HG03159 (cell line): ENCODE results near the gene CINP.
"Not testable (repeated sequence)": the region's sequence is repeated elsewhere in the genome, so short reads cannot be mapped to it uniquely, and the experiment has no call there.

Source experiments
- ATAC-seq: cut with Tn5 transposase; IDR thresholded peaks from one replicate; pipeline ENCODE4 v1.9.1; 2021; ENCODE audit warnings: mild to moderate bottlenecking, moderate library complexity; ENCODE audit not compliant: unreplicated experiment

CINP gene

DNA sequence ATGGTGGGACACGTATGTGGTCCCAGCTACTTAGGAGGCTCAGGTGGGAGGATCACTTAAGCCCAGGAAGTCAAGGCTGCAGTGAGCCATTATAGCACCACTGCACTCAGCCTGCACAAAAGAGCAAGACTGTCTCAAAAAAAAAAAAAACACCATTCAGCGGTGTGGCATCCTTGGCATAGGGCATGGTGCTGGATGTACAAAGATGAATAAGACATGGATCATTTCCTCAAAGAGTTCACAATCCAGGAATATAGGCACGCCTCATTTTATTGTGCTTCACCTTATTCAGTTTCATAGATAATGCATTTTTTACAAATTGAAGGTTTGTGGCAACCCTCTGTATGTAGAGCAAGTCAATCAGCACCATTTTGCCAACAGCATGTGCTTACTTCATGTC, 6.4 kb downstream of the CINP start:
- no peak for ATAC-seq

DNA sequence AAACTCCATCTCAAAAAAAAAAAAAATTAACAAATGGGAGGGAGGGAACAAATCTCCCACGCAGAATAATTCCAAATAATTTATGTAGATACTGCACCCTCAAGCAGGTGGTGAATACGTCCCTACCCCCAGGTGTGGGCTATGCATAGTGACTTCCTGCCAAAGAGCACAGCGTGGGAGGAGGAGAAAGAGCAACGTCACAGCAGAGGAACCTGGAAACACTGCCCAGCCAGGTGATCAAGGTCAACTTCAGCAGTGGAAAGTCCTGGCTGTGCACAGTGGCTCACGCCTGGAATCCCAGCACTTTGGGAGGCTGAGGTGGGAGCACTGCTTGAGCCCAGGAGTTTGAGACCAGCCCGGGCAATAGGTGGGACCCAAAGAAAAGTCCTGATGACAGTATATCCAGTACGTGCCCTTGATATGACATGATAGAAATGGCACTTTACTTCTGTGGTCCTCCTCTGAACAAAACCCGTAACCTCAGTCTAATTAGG, 9.5 kb downstream of the CINP start:
- ATAC-seq, result no peak

DNA sequence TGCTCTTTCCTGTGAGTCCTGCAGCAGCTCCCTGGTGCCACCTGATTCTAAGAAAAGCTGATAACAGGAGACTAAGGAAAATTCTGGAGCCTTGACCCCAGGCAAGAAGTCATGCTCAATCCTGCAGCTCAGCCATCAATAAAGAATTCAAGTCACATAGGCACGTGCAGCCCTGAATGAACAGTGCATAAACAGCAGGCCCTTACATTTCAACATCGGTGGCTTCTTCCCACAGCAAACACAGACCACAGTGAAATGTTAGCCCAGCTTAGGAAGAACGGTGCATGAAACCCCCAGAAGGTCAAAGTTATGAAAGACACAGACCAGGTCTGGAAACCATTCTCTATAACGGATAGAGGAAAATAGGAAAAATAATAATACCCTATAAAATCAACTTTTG, 10.5 kb downstream of the CINP start:
- ATAC-seq, result no peak

DNA sequence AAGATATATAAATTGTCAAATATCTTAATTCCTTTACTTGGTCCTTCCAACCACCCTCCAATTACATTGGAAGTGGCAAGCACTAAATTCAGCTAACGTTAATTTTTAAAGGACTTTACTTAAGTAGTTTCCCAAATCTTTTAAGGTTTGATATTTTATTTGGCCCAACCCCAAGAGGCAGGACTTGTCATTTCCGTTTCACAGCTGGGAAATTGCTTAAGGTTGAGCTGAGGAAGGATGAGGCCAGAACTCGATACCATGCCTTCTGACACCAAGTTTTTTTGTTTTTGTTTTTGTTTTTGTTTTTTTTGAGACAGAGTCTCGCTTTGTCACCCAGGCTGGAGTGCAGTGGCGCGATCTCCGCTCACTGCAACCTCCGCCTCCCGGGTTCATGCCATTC, 11.1 kb downstream of the CINP start:
- not testable (repeated sequence) for ATAC-seq

DNA sequence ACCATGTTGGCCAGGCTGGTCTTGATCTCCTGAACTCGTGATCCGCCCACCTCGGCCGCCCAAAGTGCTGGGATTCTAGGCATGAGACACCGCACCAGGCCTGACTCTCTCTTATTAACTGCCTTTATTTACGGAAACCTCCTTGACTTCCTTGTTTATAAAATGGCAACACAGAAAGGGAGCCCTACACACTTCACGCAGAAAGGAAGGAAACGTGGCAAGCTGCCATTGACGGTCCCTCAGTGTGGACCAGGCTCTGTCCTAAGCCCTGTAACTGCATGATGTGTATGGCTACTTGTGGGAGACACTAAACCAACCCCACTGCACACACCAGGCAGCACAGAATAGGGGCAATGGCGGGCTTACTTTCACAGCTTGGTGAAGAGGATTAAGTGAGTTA, 11.7 kb downstream of the CINP start:
- ATAC-seq, result no peak

DNA sequence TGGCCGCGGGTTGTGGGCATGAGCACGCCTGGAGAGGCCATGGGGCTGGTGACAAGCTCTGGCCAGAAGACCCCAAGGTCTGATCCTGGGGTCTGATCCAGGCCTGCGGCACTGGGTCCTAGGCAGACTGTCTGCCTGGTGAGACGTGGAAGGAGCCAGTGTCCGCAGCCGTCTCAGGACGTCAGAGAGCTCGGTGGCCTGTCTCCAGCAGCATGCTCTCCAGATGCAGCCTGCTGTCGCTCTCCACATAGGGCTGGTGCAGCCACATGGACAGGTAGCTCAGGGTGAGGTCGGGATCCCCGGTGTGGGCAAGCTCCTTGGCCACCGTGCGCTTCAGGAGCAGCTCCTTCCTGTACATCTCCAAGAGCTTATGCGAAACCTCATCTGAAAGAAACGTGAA, 14.3 kb downstream of the CINP start:
- ATAC-seq, result no peak

DNA sequence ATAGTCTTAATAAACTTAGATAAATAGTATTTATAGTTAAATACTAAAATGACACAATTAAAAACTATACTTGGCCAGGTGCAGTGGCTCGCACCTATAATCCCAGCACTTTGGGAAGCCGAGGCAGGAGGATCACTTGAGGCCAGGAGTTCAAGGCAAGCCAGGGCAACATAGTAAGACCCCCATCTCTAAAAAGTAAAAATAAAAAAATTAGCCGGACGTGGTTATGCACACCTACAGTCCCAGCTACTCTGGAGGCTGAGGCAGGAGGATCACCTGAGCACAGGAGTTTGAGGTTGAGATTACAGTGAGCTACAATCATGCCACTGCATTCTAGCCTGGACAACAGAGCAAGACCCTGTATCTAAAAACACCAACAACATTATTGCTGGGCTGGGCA, 16.0 kb downstream of the CINP start:
- no peak for ATAC-seq

DNA sequence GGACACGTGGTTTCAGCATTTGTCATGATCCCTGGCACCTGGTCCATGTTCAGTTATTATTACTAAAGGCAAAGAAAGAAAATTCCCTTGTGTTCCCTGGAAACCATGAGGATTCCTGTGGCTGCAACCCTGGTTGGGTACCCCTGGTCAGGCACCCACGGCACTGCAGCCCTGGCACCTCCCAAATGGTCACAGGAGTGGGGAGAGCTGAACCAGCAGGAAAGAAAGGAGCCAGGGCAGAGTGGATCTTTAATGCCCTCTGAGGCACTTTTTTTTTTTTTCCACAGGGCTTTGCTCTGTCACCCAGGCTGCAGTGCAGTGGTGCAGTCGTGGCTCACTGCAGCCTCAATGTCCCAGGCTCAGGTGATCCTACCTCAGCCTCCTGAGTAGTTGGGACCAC, 17.5 kb downstream of the CINP start:
- ATAC-seq, result no peak

DNA sequence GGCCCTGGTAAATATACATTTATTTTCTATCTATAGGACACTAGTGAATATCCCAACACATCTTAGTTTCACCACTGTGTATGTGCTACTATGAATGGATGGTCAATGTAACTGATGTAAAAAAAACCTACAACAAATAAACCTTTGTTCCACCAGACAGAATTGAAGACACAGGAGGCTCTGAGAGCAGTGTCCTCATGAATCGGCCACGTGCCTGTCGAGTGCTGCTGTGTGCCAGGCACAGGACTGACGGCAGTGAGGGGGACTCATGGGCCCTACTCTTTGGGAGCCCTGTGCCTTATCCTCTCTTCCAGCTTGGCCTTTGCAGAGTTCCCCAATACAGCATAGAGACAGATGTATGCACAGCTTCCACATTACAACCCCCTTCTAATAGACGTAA, 18.2 kb downstream of the CINP start:
- ATAC-seq, result no peak

DNA sequence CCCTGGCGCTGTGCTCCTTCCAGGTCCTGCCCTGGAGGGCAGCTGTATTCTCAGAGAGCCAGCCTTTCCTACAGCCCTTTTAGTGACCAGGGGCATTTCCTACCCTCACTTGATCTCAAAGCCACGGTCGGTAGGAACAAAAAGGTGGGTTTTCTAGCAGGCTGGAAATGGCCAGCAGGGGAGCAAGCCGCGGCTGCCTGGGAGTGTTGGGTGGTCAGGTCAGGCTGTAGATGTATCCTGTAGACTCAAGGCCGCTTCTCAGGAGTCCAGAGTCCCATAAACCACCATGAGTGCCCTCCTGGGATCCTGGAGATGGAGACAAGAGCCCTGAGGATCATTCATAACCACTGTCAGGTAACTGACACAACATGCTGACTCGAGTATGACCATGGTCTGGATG, 18.6 kb downstream of the CINP start:
- no peak for ATAC-seq

DNA sequence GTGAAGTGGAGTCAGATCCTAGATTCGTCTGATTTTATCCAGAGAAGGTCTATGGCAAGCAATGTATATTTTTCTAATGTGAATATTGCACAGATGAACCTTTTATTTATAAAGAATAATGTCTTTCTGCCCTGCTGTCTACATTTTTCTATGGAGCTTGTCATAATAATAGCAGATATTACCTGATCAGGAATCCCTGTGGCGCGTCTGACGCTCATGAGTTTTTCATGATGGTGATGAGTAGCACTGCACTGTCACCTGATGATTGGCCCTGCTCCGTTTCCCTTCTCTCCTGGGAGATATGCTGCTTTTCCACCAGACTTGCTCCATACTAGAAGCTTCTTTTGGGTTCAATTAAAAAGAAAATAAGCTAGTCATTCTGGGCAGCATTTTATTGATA, 20.5 kb downstream of the CINP start:
- ATAC-seq, result no peak

DNA sequence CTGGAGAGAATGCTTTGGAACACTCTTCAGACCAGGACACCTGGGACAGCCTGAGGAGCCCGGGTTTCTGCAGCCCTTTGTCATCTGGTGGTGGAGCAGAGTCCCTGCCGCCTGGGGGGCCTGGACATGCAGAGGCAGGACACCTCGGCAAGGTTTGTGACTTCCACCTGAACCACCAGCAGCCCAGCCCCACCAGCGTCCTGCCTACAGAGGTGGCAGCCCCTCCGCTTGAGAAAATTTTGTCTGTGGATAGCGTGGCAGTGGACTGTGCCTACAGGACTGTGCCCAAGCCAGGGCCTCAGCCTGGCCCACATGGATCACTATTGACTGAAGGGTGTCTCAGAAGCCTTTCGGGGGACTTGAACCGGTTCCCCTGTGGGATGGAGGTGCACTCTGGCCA, 21.1 kb downstream of the CINP start:
- ATAC-seq, result no peak

DNA sequence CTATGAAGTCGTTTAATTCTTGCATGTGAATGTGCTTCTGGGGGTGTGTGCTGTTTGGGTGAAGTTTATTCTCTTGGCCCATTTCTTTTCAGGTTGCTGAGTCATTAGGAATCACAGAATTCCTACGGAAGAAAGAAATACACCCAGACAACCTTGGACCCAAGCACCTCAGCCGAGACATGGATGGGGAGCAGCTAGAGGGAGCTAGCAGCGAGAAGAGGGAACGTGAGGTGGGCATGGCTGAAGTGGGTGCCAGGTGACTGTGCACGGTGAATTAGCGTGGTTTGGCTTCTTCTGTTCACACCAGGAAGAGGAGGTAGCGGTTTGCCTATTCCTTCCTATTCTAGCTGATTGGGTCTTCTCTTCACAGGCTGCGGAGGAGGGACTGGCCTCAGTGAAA, 24.0 kb downstream of the CINP start:
- no peak for ATAC-seq

DNA sequence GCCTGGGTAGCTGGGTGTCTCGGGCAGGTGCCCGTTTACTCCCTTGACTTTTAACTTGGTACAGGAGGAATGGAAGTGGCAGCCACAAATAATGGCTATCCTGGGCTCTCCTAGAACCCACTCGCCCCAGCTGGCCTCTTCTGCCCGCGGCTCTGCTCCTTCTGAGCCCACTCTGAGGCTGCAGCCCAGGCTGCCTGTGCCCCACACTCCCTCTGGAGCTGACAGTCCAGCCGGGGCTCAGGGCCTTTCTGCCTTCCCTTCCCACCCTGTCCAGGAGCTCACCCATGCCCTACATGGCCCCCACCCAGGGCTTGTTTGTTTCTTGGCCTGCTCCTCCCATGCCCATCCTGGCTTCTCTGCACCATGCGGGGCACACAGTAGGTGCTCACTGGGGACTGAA, 27.5 kb downstream of the CINP start:
- no peak for ATAC-seq

DNA sequence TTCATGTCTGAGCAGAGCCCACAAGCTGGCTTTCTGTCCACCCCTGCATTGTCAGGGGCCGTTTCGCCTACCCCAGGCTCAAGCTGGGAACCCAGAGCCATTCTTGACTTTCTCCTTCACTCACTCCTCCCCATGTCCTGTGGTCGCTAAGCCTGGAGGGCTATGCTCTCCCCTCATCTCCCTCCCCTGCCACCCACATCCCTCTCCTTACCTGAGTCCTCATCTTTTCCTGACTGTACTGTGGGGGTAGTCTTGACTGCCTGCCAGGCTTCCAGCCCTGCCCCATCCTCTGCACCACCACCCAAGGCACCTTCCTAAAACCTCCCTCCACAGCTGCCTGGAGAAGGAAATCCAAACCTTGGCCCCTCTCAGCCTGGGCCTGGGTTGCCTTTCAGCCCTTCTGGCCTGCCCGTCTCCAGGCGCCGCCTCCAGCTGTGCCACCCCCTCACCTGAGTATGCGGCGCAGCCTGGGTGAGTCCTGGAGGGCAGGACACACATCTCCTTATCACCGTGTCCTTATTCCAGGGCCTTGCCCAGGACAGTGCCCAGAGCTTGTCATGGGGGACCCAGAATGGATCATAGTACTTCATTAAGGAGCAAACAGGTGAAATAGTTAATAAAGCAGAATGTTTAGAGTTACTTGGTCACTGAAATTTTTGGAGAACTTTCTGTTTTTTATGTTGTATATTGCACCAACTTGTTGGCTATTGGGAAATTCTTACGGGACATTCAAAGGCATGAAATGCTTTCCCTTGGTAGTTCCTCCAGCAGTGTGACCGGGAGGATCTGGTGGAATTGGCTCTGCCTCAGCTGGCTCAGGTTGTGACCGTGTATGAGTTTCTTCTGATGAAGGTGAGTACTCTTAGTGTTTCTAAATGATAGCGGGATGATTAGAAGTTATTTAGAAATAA, 28.6 kb downstream of the CINP start:
- no peak for ATAC-seq

DNA sequence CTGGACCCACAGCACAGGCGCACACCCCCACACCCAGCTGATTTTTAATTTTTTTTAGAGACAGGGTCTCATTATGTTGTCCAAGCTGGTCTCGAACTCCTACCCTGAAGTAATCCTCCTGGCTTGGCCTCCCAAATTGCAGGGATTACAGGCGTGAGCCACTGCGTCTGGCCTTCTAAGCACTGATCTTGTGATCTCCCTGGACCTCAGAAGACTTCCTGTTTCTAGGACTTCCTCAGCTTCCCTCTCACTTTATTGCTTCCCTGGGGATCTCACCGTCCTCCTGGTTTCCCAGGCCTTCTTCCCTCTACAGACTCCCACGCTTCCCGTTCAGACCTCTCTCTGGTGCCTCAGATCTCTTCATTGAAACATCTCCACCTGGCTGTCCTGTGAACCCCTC, 29.3 kb downstream of the CINP start:
- ATAC-seq, result no peak

DNA sequence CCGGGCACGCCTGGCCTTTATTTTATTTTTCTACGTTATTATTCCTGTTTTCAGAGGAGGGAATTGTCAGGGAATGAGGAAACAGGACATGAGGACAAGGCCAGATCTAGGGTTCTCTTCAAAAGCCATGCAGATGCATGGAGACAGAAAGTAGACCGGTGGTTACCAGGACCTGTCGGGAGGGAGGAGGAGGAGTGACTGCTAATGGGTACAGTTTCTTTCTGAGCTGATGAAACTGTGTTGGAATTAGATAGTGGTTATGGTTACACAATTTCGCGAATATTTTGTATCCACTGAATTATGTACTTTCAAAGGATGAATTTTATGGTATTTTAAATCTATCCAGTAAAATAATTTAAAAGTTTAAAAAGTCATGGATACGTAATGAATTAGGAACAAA, 31.9 kb downstream of the CINP start:
- no peak for ATAC-seq

DNA sequence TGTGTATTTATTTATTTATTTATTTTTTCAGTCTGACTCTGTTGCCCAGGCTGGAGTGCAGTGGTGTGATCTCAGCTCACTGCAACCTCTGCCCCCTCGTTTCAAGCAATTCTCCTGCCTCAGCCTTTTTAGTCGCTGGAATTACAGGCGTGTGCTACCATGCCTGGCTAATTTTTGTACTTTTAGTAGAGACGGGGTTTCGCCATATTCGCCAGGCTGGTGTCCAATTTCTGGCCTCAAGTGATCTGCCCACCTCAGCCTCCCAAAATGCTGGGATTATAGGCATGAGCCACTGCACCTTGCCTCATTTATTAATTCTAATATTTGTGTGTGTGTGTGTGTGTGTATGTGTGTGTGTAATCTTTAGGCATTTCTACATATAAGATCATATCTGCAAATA, 33.3 kb downstream of the CINP start:
- ATAC-seq, result not testable (repeated sequence)

DNA sequence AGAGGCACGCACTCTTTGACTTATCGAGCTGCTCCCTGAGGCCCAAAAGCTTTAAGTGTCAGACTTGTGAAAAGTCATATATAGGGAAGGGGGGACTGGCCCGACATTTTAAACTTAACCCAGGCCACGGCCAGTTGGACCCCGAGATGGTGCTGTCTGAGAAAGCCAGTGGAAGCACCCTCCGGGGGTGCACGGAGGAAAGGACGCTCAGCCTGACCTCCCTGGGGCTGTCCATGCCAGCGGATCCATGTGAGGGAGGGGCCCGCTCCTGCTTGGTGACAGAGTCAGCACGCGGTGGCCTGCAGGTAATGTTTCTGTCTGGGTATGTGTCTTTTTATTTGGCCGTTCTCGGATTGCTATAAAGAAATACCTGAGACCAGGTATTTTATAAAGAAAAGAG, 36.1 kb downstream of the CINP start:
- no peak for ATAC-seq

DNA sequence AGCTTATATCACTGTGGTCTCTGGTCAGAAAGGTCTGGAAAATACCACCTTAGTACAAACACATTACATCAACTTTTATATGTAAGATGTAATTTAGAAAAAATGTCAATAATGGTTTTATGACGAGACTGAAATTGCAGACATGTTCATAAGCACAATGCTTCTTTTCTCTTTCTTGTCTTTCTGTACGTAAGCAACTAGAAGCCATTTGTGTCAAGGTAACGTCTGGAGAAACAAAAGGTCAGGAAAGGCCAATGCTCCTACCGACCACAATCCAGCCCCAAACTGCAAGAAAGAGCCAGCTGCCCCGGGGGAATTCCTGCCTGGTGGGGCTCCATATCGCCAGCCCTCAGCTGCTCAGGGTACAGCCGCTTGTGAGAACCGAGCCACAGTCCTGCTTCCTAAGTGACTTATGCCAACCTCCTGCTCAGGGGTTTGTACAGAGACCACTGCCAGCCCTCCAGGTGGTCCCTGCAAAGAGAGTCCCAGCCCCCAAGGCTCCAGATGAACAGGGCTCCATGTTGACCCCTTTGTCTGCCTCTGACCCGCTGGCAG, 36.8 kb downstream of the CINP start:
- no peak for ATAC-seq

DNA sequence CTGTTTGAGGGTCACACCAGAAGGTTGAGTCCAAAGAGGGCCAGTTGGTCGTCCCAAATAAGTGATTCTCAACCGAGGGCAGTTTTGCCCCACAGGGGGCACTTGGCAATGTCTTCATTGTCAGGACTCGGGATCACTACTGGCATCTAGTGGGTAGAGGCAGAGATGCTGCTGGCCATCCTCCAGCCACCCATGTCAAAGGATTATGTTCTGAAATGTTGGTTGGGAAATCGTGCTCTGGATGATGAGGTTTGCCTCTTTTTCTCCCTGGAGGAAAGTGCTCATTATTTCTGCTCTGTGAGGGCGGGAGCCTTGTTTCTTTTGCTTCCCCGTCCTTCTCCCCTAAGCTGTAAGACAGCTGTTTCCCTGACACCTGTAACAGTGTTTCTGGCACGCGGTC, 39.6 kb downstream of the CINP start:
- ATAC-seq, result no peak
